Hepatocyte (in vitro differentiated cells): ENCODE measurements around the gene NTHL1. TPM values are rescaled to one million over a fixed set of nuclear protein-coding genes. Genes with fewer than 3 reads are reported as not detected.

ENCODE experiments used
- DNase-seq: peaks from one replicate; pipeline ENCODE4 v3.0.0-alpha.2; 2016; ENCODE audit warnings: low spot score
- H2AFZ ChIP-seq: fragments of 200-600 bp; sonication (generic); 2 replicates; pipeline ENCODE4 v1.6.0; 2016; ENCODE audit warnings: antibody characterized with exemption, mild to moderate bottlenecking
- H3K27ac ChIP-seq: fragments of 200-600 bp; sonication (generic); 2 replicates; pipeline ENCODE4 v1.5.1; 2016; ENCODE audit warnings: mild to moderate bottlenecking
- H3K27me3 ChIP-seq: fragments of 200-600 bp; sonication (generic); 2 replicates; pipeline ENCODE4 v1.6.1; 2016
- H3K36me3 ChIP-seq: fragments of 200-600 bp; sonication (generic); replicated peaks from 2 replicates; pipeline ENCODE4 v1.5.1; 2016; ENCODE audit warnings: low read depth; ENCODE audit not compliant: insufficient read depth
- H3K4me1 ChIP-seq: fragments of 200-600 bp; sonication (generic); 2 replicates; pipeline ENCODE4 v1.5.1; 2016; ENCODE audit warnings: mild to moderate bottlenecking, moderate library complexity; ENCODE audit not compliant: insufficient read depth
- H3K4me2 ChIP-seq: fragments of 200-600 bp; sonication (generic); 2 replicates; pipeline ENCODE4 v1.6.0; 2016
- H3K4me3 ChIP-seq: fragments of 200-600 bp; sonication (generic); 2 replicates; pipeline ENCODE4 v1.5.1; 2016; ENCODE audit warnings: mild to moderate bottlenecking
- H3K79me2 ChIP-seq: fragments of 200-600 bp; sonication (generic); 2 replicates; pipeline ENCODE4 v1.6.0; 2017; ENCODE audit warnings: mild to moderate bottlenecking
- H3K9me2 ChIP-seq: fragments of 200-600 bp; sonication (generic); replicated peaks from 2 replicates; pipeline ENCODE4 v1.6.0; 2017; ENCODE audit warnings: mild to moderate bottlenecking; ENCODE audit not compliant: insufficient read depth
- H3K9me3 ChIP-seq: fragments of 200-600 bp; sonication (generic); 2 replicates; pipeline ENCODE4 v1.5.1; 2016; ENCODE audit warnings: low read depth, mild to moderate bottlenecking
- H4K20me1 ChIP-seq: fragments of 200-600 bp; sonication (generic); 2 replicates; pipeline ENCODE4 v1.6.0; 2016; ENCODE audit warnings: mild to moderate bottlenecking; ENCODE audit not compliant: insufficient read depth, poor library complexity, severe bottlenecking
- EZH2 ChIP-seq: fragments of 200-600 bp; sonication (generic); IDR thresholded peaks from 2 replicates; pipeline ENCODE4 v1.6.1; 2016; ENCODE audit warnings: antibody characterized with exemption, mild to moderate bottlenecking, borderline replicate concordance
- EZH2phosphoT487 ChIP-seq: fragments of 200-600 bp; sonication (generic); IDR thresholded peaks from one replicate; pipeline ENCODE4 v1.6.1; 2018; ENCODE audit warnings: antibody characterized with exemption, mild to moderate bottlenecking, low read depth, moderate library complexity; ENCODE audit not compliant: unreplicated experiment, severe bottlenecking
- WGBS: methylation state at CpG from one replicate; pipeline ENCODE4 v1.1.6; 2016; ENCODE audit warnings: low lambda C conversion rate; ENCODE audit errors: missing lambda C conversion rate; 5-methylcytosine and 5-hydroxymethylcytosine counted together
- polyA plus RNA-seq: library from polyadenylated mRNA; unstranded; fragments of >200 nt; fragmentation: Nextera tagmentation; extraction: Ambion mirVana; gene quantifications from 2 replicates; pipeline ENCODE4 v1.2.1, GENCODE V29; 2016
- total RNA-seq: library from RNA; depleted of rRNA; stranded (reverse); fragments of >200 nt; gene quantifications from 2 replicates; pipeline ENCODE4 v1.2.3, GENCODE V29; 2014
- TF ChIP-seq, protein P1 (sequence below): fragments of 200-600 bp; sonication (generic); IDR thresholded peaks from 2 replicates; pipeline ENCODE4 v1.5.1; 2016; ENCODE audit warnings: antibody characterized with exemption, mild to moderate bottlenecking; ENCODE audit not compliant: poor library complexity

The NTHL1 gene
- total and polyA plus RNA-seq, 2 experiments from 2014 or later, result 19.6 to 28.5 TPM

- peaks cover 38% of the 10 kb centered on the region for H3K4me1 ChIP-seq
- 98% methylated on average over 21 of the region's 22 CpGs for WGBS
These were observed 3.1 kb downstream of the NTHL1 start for GRCh38 chr16:2044541-2044940.

GRCh38 chr16:2043667-2044451 lies 3.8 kb downstream of the NTHL1 start:
- DNase-seq, result no peak
- H3K4me1 ChIP-seq, result peaks cover 40% of the 10 kb centered on the region
- WGBS, result 85% methylated on average over 22 of the region's 26 CpGs
- H3K27ac ChIP-seq, result no peak overlapping the region
- no peak overlapping the region for H2AFZ ChIP-seq
- no peak overlapping the region for H3K4me2 ChIP-seq
- no peaks in the 10 kb centered on the region for H3K36me3 ChIP-seq
- H3K9me3 ChIP-seq, result no peaks in the 10 kb centered on the region
- no peaks in the 10 kb centered on the region for H4K20me1 ChIP-seq
- H3K9me2 ChIP-seq, result no peaks in the 10 kb centered on the region
- TF ChIP-seq EZH2phosphoT487 (no peak), EZH2 (no peak)
- TF ChIP-seq, protein P1, sequence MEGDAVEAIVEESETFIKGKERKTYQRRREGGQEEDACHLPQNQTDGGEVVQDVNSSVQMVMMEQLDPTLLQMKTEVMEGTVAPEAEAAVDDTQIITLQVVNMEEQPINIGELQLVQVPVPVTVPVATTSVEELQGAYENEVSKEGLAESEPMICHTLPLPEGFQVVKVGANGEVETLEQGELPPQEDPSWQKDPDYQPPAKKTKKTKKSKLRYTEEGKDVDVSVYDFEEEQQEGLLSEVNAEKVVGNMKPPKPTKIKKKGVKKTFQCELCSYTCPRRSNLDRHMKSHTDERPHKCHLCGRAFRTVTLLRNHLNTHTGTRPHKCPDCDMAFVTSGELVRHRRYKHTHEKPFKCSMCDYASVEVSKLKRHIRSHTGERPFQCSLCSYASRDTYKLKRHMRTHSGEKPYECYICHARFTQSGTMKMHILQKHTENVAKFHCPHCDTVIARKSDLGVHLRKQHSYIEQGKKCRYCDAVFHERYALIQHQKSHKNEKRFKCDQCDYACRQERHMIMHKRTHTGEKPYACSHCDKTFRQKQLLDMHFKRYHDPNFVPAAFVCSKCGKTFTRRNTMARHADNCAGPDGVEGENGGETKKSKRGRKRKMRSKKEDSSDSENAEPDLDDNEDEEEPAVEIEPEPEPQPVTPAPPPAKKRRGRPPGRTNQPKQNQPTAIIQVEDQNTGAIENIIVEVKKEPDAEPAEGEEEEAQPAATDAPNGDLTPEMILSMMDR, result no peak
- H3K27me3 ChIP-seq, result no peaks in the 10 kb centered on the region
- H3K79me2 ChIP-seq, result peaks cover 17% of the 10 kb centered on the region
- H3K4me3 ChIP-seq, result no peak overlapping the region

More at GRCh38 chr16:2044541-2044940, 3.1 kb downstream of the NTHL1 start:
- Histone ChIP-seq H2AFZ (no peak overlapping the region), H3K27ac (no peak overlapping the region), H3K4me3 (no peak overlapping the region), H3K79me2 (peaks cover 24% of the 10 kb centered on the region), H3K9me3 (no peaks in the 10 kb centered on the region), H3K9me2 (no peaks in the 10 kb centered on the region), H3K36me3 (no peaks in the 10 kb centered on the region), H3K27me3 (no peaks in the 10 kb centered on the region), H4K20me1 (no peaks in the 10 kb centered on the region), H3K4me2 (no peak overlapping the region)
- no peak for DNase-seq
- TF ChIP-seq, protein P1, result no peak
- TF ChIP-seq EZH2 (no peak), EZH2phosphoT487 (no peak)

- Histone ChIP-seq H3K9me2 (no peaks in the 10 kb centered on the region), H3K27ac (no peak overlapping the region), H3K36me3 (no peaks in the 10 kb centered on the region), H3K9me3 (no peaks in the 10 kb centered on the region), H3K79me2 (peaks cover 10% of the 10 kb centered on the region), H2AFZ (no peak overlapping the region), H4K20me1 (no peaks in the 10 kb centered on the region), H3K4me3 (no peak overlapping the region), H3K27me3 (no peaks in the 10 kb centered on the region), H3K4me1 (peaks cover 41% of the 10 kb centered on the region), H3K4me2 (no peak overlapping the region)
- TF ChIP-seq EZH2, result no peak
- TF ChIP-seq, protein P1, result no peak
- no peak for TF ChIP-seq EZH2phosphoT487
- 95% methylated on average over 11 of the region's 11 CpGs for WGBS
- no peak for DNase-seq
These were observed 4.5 kb downstream of the NTHL1 start for GRCh38 chr16:2042986-2043666.
